Gastrocnemius medialis (tissue), 4 donors: ENCODE data around the gene ANO10. TPM values are rescaled to one million over a fixed set of nuclear protein-coding genes. Genes with fewer than 3 reads are reported as not detected.
A peak's percentile ranks its signal among the peaks of the same experiment; 100 is the strongest.

Source experiments
- ATAC-seq, 2 donors: fragments of 150-250 bp; one replicate each; pipeline ENCODE4 v1.9.1; 2016
- DNase-seq, 2 donors: peaks; one replicate each; pipeline ENCODE4 v3.0.0-alpha.2; 2019
- H3K27ac ChIP-seq, 4 donors: fragments of 200-600 bp; sonication (generic); 1 replicate in 1 of 4; 2 replicates in 3 of 4; pipeline ENCODE4 v1.5.1; 2016 to 2018; ENCODE audit warnings: mild to moderate bottlenecking in 2 of 4, moderate library complexity in 1 of 4
- H3K27me3 ChIP-seq, 3 donors: fragments of 200-600 bp; sonication (generic) in 2 of 3; 1 replicate in 1 of 3; 2 replicates in 2 of 3; pipeline versions ENCODE4 v1.5.1 to v1.6.0; 2016 to 2019; ENCODE audit warnings: mild to moderate bottlenecking in 1 of 3, moderate library complexity in 1 of 3
- H3K36me3 ChIP-seq, 2 donors: fragments of 200-600 bp; sonication (generic) in 1 of 2; one replicate each; pipeline ENCODE4 v1.5.1; 2017 to 2018
- H3K4me1 ChIP-seq, 2 donors: fragments of 200-600 bp; sonication (generic) in 1 of 2; one replicate each; pipeline ENCODE4 v1.5.1; 2016 to 2017; ENCODE audit warnings: mild to moderate bottlenecking in 2 of 2
- H3K4me3 ChIP-seq, 4 donors: fragments of 200-600 bp; sonication (generic) in 3 of 4; 1 replicate in 1 of 4; 2 replicates in 3 of 4; pipeline ENCODE4 v1.5.1; 2016 to 2019; ENCODE audit warnings: mild to moderate bottlenecking in 2 of 4
- H3K9me3 ChIP-seq, 3 donors: fragments of 200-600 bp; sonication (generic) in 2 of 3; 1 replicate in 1 of 3; 2 replicates in 2 of 3; pipeline ENCODE4 v1.5.1; 2016 to 2019
- POLR2A ChIP-seq, 2 donors: fragments of 450-650 bp; IDR thresholded peaks; one replicate each; pipeline ENCODE4 v1.6.1; 2017; ENCODE audit warnings: antibody characterized with exemption in 2 of 2, mild to moderate bottlenecking in 2 of 2, moderate library complexity in 2 of 2
- in situ Hi-C, 4 donors: fragments of 200-750 bp; cut with MboI; loops; one replicate each; pipeline versions ENCODE4 v1.15.0 to v1.8.0; 2017; ENCODE audit warnings: low sequenced_read_pairs in 4 of 4
- intact Hi-C: fragments of 100-400 bp; cut with DNase I; formaldehyde crosslinking; loops from one replicate; pipeline ENCODE4 v1.15.1; 2023; ENCODE audit warnings: low total_unique reads
- total RNA-seq, 4 donors: library from RNA; depleted of rRNA; stranded (reverse); fragments of >200 nt; gene quantifications; one replicate each; pipeline versions ENCODE4 v1.1.0 to v1.2.3, GENCODE V29; 2016
- TF ChIP-seq, protein P1 (sequence below), 5 experiments: fragments of 450-650 bp in 3 of 5; fragments of 200-600 bp in 2 of 5; sonication (generic) in 2 of 5; IDR thresholded peaks in 4 of 5; conservative IDR thresholded peaks in 1 of 5; 1 replicate in 4 of 5; 2 replicates in 1 of 5; pipeline ENCODE4 v1.5.1; 2016 to 2019; ENCODE audit warnings: antibody characterized with exemption in 5 of 5, mild to moderate bottlenecking in 3 of 5, moderate library complexity in 3 of 5

Gene ANO10
- total RNA-seq, 4 donors from 2014 or later = 6.9 to 8.1 (median 7.8) TPM

DNA sequence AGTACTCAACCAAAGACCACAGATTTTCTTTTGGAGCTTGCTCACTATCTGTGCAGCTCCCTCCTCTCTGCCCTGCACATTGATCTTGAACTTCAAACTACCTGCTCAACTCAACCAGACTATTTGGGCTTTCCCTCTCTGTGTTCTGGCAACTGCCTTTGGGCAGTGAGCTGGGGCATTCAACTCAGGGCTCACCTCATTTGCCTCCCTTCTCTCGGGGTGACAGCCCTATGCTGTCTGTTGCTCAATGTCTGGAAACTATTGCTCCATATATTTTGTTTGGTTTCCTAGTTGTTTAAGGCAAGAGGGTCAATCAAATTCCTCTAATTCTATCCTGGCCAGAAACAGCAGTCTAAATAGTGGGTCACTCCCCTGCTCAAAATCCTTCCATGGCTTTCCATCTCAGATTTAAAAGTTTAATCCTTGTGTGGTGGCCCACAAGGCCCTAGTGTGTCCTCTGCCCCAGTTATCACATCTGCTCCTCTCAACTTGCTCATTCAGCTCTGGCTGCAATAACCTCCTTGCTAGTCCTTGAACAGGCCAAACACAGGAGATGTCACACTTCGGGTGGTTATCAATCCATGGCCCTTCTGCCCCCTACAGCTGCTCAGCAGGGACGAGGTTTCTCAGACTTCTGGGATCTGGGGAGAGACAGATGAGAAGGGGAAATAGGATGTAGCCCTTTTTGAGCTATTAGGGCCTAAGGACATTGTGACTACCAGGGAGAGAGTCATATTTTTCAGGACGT, 267.7 kb downstream of the ANO10 start:
- in situ Hi-C loops = no loop called here
- H3K36me3 ChIP-seq = peaks cover 0 to 18% of the 10 kb centered on the region in 2 donors
- H3K4me1 ChIP-seq = no peaks in the 10 kb centered on the region
- ATAC-seq (no peak), DNase-seq (no peak)
- TF ChIP-seq, protein P1, sequence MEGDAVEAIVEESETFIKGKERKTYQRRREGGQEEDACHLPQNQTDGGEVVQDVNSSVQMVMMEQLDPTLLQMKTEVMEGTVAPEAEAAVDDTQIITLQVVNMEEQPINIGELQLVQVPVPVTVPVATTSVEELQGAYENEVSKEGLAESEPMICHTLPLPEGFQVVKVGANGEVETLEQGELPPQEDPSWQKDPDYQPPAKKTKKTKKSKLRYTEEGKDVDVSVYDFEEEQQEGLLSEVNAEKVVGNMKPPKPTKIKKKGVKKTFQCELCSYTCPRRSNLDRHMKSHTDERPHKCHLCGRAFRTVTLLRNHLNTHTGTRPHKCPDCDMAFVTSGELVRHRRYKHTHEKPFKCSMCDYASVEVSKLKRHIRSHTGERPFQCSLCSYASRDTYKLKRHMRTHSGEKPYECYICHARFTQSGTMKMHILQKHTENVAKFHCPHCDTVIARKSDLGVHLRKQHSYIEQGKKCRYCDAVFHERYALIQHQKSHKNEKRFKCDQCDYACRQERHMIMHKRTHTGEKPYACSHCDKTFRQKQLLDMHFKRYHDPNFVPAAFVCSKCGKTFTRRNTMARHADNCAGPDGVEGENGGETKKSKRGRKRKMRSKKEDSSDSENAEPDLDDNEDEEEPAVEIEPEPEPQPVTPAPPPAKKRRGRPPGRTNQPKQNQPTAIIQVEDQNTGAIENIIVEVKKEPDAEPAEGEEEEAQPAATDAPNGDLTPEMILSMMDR (IDR thresholded peaks at IDR 0.05 in 4 of 5, conservative IDR thresholded peaks at IDR 0.05 in 1 of 5) = no peak
- TF ChIP-seq POLR2A (IDR thresholded peaks at IDR 0.05) = no peak
- intact Hi-C loops = no loop called here
- no peaks in the 10 kb centered on the region for H3K27me3 ChIP-seq
- no peak overlapping the region for H3K4me3 ChIP-seq
- no peak overlapping the region for H3K27ac ChIP-seq
- peaks cover 0 to 4% (median 0%) of the 10 kb centered on the region in 3 donors for H3K9me3 ChIP-seq

DNA sequence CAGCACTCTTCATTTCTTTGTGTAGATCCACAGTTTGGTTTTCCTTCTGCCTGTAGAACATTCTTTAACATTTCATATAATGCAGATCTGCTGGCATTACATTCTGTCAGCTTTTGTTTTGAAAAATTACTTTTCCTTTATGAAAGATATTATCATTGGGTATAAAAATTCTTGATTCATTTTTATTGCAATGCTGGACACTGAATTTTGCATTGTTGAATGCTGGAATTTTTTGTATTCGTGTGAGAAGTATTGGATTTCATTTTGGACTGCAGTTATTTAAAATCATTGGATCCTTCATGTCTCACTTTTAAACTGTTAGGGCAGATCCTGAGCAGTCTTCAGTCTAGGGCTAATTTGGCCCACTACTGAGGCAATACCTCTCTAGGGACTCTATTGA, 268.4 kb downstream of the ANO10 start:
- peaks cover 0 to 4% (median 0%) of the 10 kb centered on the region in 3 donors for H3K9me3 ChIP-seq

GRCh38 chr3:43349716-43350115, 272.1 kb downstream of the ANO10 start:
- H3K36me3 ChIP-seq = peaks cover 4 to 58% of the 10 kb centered on the region in 2 donors
- H3K9me3 ChIP-seq = no peaks in the 10 kb centered on the region
- peak overlapping the region in 1 of 4 donors; percentile 3 for H3K27ac ChIP-seq
- no peaks in the 10 kb centered on the region for H3K4me1 ChIP-seq
- ATAC-seq (peak in 1 of 2 donors; percentile 45), DNase-seq (no peak)
- intact Hi-C loops = no loop called here
- H3K27me3 ChIP-seq = no peaks in the 10 kb centered on the region
- no peak for TF ChIP-seq POLR2A (IDR thresholded peaks at IDR 0.05)
- TF ChIP-seq, protein P1 (IDR thresholded peaks at IDR 0.05 in 4 of 5, conservative IDR thresholded peaks at IDR 0.05 in 1 of 5) = no peak
- no peak overlapping the region for H3K4me3 ChIP-seq
- in situ Hi-C loops = no loop called here

More for the DNA sequence above, 268.4 kb downstream of the ANO10 start:
- in situ Hi-C loops (no loop called here), intact Hi-C loops (no loop called here)
- ATAC-seq (no peak), DNase-seq (no peak)
- Histone ChIP-seq H3K36me3 (peaks cover 3 to 25% of the 10 kb centered on the region in 2 donors), H3K27me3 (no peaks in the 10 kb centered on the region), H3K27ac (no peak overlapping the region), H3K4me1 (no peaks in the 10 kb centered on the region), H3K4me3 (no peak overlapping the region)
- TF ChIP-seq, protein P1 (IDR thresholded peaks at IDR 0.05 in 4 of 5, conservative IDR thresholded peaks at IDR 0.05 in 1 of 5) = no peak
- no peak for TF ChIP-seq POLR2A (IDR thresholded peaks at IDR 0.05)

GRCh38 chr3:43348852-43349574, 272.8 kb downstream of the ANO10 start:
- H3K27me3 ChIP-seq = no peaks in the 10 kb centered on the region
- no peak for TF ChIP-seq POLR2A (IDR thresholded peaks at IDR 0.05)
- no peak overlapping the region for H3K4me3 ChIP-seq
- in situ Hi-C loops = no loop called here
- DNase-seq (no peak), ATAC-seq (no peak)
- no peaks in the 10 kb centered on the region for H3K9me3 ChIP-seq
- no peaks in the 10 kb centered on the region for H3K4me1 ChIP-seq
- intact Hi-C loops = no loop called here
- no peak overlapping the region for H3K27ac ChIP-seq
- peaks cover 4 to 65% of the 10 kb centered on the region in 2 donors for H3K36me3 ChIP-seq

DNA sequence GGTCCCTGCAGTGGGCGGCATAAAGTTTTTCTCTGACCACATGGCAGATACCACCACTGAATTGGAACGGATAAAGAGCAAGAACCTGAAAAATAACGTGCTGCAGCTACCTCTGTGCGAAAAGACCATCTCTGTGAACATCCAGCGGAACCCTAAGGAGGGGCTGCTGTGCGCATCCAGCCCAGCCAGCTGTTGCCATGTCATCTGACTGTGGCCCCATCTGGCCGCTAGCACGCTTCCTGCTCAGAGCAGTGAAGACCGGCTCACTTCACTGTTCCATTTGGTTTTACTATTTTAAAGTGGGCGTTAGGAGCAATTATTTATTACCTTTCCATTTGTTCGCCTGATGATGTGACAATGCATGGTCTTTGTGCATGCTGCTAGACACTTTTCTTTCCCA, 273.5 kb downstream of the ANO10 start:
- DNase-seq (no peak), ATAC-seq (no peak)
- intact Hi-C loops = no loop called here
- no peak overlapping the region for H3K4me3 ChIP-seq
- H3K36me3 ChIP-seq = peaks cover 4 to 70% of the 10 kb centered on the region in 2 donors
- no peaks in the 10 kb centered on the region for H3K9me3 ChIP-seq
- TF ChIP-seq, protein P1 (IDR thresholded peaks at IDR 0.05 in 4 of 5, conservative IDR thresholded peaks at IDR 0.05 in 1 of 5) = no peak
- TF ChIP-seq POLR2A (IDR thresholded peaks at IDR 0.05) = no peak
- in situ Hi-C loops = no loop called here
- H3K4me1 ChIP-seq = peaks cover 0 to 4% of the 10 kb centered on the region in 2 donors
- no peaks in the 10 kb centered on the region for H3K27me3 ChIP-seq
- H3K27ac ChIP-seq = no peak overlapping the region
